GM19328 (cell line): Measurements from ENCODE around the gene CRY1.
"Not testable (repeated sequence)": the region's sequence is repeated elsewhere in the genome, so short reads cannot be mapped to it uniquely, and the experiment has no call there.

Experiments used
- ATAC-seq: cut with Tn5 transposase; IDR thresholded peaks from one replicate; pipeline ENCODE4 v1.9.1; 2021; ENCODE audit warnings: mild to moderate bottlenecking, moderate library complexity; ENCODE audit not compliant: unreplicated experiment

CRY1 gene

GRCh38 chr12:107012736-107013425 lies 80.5 kb downstream of the CRY1 start:
- ATAC-seq = no peak

- no peak for ATAC-seq
Measured at GRCh38 chr12:107011519-107011918, 81.8 kb downstream of the CRY1 start.

GRCh38 chr12:107007411-107007810 lies 85.9 kb downstream of the CRY1 start:
- no peak for ATAC-seq

- ATAC-seq = not testable (repeated sequence)
Measured at GRCh38 chr12:107002665-107003064, 90.7 kb downstream of the CRY1 start.

- ATAC-seq = no peak
Measured at GRCh38 chr12:106999446-106999845, 93.9 kb downstream of the CRY1 start.

GRCh38 chr12:106997916-106998315 lies 95.4 kb downstream of the CRY1 start:
- ATAC-seq = no peak

- not testable (repeated sequence) for ATAC-seq
Measured at GRCh38 chr12:106996102-106996501, 97.2 kb downstream of the CRY1 start.

- no peak for ATAC-seq
Measured at GRCh38 chr12:106994579-106995220, 98.6 kb downstream of the CRY1 start.

GRCh38 chr12:106987846-106988245 lies 105.5 kb downstream of the CRY1 start:
- ATAC-seq = no peak

- peak; percentile 86 for ATAC-seq
Measured at GRCh38 chr12:106986625-106987389, 106.5 kb downstream of the CRY1 start, which contains the start of gene MTERF2. TSS of gene MTERF2 (minus strand) at chr12:106987146. CDS start at chr12:106978714, 8,432 bp downstream.

- no peak for ATAC-seq
Measured at GRCh38 chr12:106986135-106986534, 107.2 kb downstream of the CRY1 start.

- no peak for ATAC-seq
Measured at GRCh38 chr12:106985479-106985878, 107.9 kb downstream of the CRY1 start.

GRCh38 chr12:106984588-106985137 lies 108.7 kb downstream of the CRY1 start:
- no peak for ATAC-seq

- no peak for ATAC-seq
Measured at GRCh38 chr12:106982229-106982628, 111.1 kb downstream of the CRY1 start.

- ATAC-seq = no peak
Measured at GRCh38 chr12:106981788-106982187, 111.6 kb downstream of the CRY1 start.

- ATAC-seq = no peak
Measured at GRCh38 chr12:106980944-106981343, 112.4 kb downstream of the CRY1 start.

GRCh38 chr12:106978035-106978800 lies 115.1 kb downstream of the CRY1 start:
- no peak for ATAC-seq

- ATAC-seq = no peak
Measured at GRCh38 chr12:106976668-106977067, 116.7 kb downstream of the CRY1 start.

- no peak for ATAC-seq
Measured at GRCh38 chr12:106975993-106976658, 117.2 kb downstream of the CRY1 start.

- ATAC-seq = no peak
Measured at GRCh38 chr12:106975098-106975497, 118.3 kb downstream of the CRY1 start.
